HG02642 (cell line): ENCODE results near the gene GLOD4.
"Not testable (repeated sequence)": the region's sequence is repeated elsewhere in the genome, so short reads cannot be mapped to it uniquely, and the experiment has no call there.

Experiments
- ATAC-seq: cut with Tn5 transposase; IDR thresholded peaks from one replicate; pipeline ENCODE4 v1.9.1; 2021; ENCODE audit warnings: mild to moderate bottlenecking; ENCODE audit not compliant: unreplicated experiment, poor library complexity

GLOD4 gene

DNA sequence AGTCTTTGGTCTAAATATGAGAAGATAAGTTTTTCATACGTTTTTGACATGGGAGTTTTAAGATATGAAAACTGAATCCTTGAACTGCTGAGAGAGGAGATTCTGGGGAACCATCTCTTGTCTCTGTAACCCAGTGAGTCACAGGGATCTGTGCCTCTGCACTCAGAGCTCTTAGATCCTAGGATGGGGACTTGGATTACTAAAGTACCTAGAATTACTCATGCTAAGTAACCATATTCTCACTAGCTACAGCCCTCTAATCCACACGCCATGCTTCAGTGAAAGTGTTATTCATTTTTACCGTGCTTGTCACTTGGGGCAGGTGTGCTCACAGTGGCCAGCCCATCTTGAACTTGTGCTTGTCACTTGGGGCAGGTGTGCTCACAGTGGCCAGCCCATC is 2.1 kb upstream of the GLOD4 start:
- no peak for ATAC-seq

DNA sequence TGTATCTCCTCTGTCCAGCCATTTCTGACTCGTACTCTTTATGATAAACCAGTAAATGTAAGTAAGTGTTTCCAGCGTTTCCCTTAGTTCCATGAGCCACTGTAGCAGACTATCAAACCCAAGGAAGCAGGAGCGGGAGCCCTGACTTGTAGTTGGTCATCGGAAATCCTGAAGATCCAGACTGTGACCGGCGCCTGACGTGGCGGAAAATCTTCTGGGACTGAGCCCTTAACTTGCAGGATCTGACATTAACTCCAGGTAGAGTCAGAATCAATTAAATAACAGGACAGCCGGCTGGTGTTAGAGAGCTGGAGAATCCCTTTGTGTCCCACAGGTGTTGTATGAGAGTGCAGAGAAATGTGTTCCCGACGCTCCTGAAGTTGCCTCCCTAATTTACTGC is 4.0 kb downstream of the GLOD4 start:
- ATAC-seq, result no peak

DNA sequence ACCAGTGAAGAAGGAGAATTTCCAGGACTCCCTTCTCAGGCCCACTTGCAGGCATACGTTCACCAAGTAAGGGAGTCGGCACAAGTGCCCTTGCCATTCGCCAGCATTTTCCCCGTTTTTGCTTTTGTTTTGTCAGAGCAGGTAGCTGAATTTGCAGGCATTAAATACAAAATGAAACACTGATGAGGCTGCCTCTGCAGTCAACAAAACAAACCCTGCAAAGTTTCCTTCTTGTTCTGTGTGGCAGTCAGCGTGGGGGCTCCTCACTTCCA is 7.8 kb downstream of the GLOD4 start:
- no peak for ATAC-seq

DNA sequence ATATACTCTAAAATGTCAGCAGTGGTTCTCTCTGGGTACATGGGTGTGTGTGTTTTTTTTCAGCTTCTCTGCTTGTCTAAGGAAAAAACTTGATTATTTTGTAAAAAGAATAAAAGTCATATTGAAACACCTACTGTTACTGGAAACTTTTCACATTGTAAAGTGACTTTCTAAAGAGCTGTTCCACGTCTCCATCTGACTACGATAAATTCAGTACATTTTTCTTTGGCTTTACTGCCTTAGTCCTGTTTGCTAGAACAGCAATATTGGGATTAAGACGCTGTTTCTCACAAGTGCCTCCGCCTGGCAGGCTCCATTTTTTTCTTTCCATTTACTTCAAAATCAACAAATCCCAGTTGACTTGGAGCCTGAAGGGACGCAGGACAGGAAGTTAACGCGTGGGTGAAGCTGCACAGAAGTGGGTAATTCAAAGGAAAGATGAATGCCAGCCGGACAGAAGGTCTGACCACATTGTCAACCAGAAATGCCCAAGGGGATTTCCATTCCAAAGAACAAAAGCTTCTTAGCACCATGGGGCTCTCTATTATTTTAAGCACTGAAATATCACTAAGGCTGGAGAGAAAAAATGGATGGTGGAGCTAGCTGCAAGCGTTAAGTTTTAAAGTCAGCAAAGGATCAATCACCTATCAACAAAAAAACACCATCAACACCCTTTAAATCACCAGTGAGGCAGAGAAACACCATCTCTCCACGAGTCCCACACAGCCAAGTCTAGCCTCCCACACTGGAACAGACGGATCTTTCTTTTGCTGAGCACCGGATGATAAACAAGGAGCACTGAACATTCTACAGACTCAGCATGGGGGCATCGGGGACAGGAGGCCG is 8.4 kb downstream of the GLOD4 start:
- no peak for ATAC-seq

DNA sequence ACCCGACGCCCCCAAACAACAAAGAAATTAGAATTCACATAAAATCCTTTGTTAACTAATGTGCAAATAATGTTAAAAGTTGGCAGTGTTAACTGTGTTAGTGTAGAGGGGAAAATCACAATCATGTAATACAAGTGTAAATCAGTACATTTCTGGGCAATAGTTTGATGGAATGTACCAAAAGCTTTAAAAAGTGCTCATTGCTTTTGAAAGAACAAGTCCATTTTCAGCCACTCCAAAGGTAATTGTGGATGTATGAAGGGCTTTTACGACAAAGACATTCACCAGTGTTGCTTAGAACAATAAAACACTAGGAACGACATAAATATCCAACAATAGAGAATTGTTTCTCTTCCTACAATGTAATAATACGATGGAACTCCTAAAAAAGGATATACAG is 9.1 kb downstream of the GLOD4 start:
- ATAC-seq, result no peak

DNA sequence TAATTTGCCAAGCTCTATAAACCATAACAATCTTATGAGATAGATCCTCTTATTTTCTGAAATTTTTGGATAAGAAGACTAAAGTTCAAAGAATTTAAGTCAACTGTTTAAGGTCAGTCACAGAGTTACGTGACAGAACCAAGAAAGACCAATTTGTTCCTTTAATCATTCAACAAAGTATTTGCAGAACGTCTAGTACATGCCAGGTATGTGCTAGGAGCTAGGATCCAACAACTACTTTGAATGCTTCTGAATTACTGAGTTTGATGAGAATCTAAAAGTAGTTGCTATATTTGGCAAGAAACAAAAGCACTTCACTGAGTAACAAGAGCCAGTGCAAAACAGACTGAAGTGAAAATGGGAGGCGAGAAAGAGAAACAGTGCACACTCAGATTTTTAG is 15.0 kb downstream of the GLOD4 start:
- ATAC-seq, result no peak

DNA sequence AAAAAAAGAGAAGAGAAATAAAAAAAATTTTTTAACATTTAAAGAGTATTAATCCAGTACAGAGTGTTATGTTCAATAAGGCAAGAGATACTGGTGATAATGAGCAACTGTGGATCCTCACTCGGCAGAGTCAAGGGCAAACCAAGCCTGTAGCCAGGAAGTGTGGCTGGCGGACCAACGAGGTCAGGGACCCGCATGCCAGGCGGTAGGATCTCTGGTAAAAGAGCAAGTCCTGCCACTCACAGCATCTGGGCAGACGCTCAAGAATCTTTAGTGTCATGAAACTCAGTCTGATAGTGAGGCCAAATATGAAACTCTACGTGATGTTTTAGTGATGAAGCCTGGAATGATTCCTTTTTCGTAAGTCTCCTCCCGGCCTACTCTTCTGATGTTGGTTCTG is 21.7 kb downstream of the GLOD4 start:
- no peak for ATAC-seq

DNA sequence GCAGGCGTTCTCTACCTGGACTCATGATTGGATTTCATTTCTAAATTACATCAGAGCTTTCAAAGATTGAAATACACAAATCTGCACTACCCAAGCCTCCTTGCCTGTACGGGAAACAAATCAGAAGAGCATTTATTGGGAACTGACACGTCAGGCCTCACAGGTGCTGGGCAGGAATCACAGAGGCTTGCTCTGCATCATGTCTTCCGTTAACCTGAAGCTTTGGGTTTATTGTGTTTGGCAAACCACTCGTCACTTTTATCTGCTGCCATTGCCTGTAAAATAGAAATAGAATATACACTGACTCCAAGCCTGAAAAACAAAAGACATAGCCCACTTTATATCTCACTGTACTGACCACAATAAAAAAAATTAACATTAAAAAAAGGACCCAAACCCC is 22.1 kb downstream of the GLOD4 start:
- no peak for ATAC-seq

DNA sequence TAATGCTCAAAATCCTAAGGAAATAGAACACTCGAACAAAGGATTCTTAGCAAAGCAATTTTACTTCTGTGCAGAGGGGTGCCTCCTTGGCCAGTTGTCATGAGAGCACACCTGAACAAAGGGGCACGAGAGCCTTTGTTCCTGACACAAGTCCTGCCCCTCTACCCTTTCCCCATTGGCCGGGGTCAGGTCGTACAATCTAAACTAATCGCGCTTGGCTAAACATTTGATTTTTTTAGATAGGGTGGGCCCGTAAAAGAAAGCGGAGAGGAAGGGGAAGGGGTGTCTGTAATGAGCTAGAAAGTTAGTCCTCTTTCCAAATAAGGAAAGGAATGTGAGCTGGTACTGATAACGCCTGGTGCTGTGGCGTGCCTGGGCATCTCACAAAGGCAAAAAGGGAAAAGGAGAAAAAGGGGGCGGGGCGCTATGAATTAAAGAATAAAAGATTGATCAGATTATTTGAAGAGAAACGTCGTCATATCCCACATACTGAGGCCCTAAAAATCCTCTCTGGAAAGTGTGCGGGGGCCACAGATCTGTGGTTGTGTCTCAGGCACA is 26.0 kb downstream of the GLOD4 start:
- not testable (repeated sequence) for ATAC-seq

DNA sequence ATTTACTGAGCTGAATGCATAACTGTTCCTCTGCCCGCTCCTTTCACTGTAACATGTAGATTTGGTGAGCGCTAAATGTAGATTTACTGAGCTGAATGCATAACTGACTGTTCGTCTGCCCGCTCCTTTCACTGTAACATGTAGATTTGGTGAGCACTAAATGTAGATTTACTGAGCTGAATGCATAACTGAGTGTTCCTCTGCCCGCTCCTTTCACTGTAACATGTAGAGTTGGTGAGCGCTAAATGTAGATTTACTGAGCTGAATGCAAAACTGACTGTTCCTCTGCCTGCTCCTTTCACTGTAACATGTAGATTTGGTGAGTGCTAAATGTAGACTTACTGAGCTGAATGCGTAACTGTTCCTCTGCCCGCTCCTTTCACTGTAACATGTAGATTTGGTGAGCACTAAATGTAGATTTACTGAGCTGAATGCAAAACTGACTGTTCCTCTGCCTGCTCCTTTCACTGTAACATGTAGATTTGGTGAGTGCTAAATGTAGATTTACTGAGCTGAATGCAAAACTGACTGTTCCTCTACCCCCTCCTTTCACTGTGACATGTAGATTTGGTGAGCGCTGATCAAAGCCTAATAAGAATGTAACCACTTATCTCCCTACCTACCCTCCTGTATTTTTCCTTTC is 26.6 kb downstream of the GLOD4 start:
- ATAC-seq, result not testable (repeated sequence)

DNA sequence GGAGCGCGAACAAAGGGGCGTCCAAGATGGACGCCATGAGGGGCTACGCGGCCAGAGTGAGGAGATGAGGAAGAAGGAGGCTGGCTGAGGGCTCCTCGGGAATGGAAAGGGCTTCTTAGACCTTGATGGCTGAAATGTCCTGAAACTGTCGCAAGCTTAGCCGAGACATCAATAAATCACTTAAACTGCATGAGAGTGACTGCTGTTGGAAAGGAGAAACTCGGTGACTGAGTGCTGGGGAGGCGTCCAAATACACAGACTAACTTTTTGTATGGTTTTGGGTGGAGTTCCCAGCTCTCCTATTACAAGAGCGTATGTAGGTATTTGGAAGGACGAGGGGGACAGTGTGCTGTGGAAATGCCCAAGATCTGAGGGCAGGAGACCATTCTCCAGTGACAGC is 28.7 kb downstream of the GLOD4 start:
- ATAC-seq, result no peak

DNA sequence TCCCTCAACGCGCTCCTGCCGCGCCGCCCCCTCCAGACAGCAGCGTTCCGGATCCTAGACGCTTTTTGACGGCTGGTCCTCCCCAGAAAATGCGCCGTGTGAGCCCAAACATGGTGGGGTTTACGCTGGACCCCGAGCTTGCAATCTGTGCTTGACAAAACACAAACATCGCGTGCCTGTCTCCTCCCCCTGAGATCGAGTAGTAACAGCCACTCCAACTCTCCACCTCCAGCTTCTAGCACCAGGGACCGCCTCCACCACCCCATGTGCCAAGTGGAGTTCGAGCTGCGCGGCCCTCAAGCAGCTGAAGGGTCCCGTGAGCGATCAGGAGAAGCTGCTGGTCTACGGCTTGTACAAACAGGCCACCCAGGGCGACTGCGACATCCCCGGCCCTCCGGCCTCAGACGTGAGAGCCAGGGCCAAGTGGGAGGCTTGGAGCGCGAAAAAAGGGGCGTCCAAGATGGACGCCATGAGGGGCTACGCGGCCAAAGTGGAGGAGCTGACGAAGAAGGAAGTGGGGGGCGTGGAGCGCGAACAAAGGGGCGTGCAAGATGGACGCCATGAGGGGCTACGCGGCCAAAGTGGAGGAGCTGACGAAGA is 29.4 kb downstream of the GLOD4 start:
- ATAC-seq, result peak; percentile 12

DNA sequence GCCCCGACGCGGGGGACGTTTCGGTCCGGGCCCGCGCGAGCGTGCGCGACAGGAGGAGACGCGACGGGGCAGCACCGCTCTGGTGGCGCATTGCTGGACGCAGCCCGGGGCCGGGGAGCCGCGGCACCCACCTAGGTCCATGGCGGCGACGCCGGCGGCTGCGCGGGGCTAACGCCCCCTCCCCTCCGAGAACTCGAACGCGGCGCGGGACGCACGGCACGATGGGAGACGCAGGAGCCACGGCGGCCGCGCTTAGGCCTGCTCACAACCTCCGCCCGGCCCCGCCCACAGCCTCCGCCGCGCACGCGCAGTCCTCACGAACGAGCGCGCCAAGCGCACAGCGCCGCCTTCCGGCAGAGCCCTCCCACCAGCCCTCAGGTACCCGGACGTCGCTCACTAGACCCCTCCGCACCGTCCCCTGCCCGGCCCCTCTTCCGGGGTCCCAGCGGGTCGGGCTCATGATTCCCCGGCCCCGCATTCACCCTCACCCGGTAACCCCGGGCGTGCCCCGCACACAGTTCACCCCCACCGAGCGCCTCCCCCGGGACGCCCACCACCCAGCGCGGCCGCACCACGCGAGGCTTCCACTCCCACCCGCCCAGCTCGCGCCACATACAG is 30.0 kb downstream of the GLOD4 start, which contains the start of gene GEMIN4:
GEMIN4 (minus strand) TSS at position 263 of the 618 bp plus-strand sequence; CDS start at position 141, 122 bp downstream.
- ATAC-seq, result peak; percentile 87

DNA sequence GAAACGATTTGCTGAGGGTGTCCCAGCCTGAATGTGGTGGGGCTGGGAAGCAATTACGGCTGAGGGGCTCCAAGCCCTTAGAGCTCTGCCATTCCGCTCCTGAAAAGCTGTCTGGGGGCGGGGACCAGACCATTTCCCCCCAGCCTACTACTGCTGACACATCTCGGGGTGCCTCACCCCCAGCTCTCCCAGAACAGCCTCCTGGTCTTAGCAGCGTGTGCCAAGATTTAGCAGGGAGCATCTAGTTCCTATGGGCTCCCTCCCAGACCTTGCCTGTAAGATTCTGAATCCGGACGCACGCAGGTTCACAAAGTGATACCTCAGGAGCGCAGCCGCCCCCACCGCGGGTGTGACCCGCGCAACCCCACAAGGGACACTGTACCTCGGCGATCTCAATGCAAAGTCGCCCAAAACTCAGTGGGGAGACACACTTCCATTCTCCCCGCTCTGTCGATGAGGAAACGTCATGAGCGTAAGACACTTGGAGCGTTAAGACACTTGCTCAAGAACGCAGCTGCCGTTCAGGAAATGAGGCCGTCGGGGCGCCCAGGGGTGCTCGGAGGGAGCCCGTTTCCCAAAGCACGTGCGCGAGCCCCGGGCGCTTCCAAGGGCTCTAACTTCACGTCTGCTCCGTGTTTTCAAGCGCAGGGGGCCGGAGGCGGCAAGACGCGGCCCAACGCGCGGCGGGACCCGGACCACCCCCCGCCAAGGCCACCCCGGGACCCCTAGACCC is 30.6 kb downstream of the GLOD4 start:
- ATAC-seq, result peak; percentile 37

DNA sequence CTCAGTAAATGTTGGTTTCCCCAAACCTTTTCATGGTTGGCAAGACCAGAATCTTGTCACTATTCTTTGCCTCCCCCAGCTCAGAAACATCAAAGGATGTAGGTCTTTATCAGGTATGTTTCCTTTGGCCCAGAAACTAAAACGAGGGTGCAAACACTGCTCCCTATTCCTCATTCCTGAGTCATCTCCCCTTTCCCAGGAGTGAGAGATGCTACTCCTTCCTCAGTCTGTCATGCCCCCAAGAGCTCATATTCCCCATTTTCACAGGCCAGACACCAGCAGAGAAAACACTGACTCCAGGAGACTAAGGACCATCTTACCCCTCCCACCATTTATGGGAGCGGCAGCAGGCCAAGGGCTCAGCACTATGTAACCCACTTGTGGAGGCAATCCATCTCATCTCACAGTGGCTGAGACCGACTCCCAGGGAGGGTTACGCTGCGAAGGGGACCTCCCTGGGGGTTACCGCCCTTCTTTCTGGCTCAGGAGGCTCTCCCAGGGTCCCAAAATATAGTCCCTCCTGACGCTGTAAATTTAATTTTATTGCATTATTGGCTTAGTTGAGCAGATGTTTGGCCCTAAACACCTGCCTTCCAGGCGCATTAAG is 31.5 kb downstream of the GLOD4 start:
- no peak for ATAC-seq

DNA sequence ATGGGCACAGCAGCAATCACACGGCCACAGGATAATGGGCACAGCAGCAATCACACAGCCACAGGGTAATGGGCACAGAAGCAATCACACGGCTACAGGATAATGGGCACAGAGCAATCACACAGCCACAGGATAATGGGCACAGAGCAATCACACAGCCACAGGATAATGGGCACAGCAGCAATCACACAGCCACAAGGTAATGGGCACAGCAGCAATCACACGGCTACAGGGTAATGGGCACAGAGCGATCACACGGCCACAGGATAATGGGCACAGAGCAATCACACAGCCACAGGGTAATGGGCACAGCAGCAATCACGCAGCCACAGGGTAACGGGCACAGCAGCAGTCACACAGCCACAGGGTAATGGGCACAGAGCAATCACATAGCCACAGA is 32.7 kb downstream of the GLOD4 start:
- not testable (repeated sequence) for ATAC-seq

DNA sequence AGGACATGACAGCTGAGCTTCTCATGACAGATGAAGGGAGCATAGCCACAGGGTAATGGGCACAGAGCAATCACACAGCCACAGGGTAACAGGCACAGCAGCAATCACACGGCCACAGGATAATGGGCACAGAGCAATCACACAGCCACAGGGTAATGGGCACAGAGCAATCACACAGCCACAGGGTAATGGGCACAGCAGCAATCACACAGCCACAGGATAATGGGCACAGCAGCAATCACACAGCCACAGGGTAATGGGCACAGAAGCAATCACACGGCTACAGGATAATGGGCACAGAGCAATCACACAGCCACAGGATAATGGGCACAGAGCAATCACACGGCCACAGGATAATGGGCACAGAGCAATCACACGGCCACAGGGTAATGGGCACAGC is 33.5 kb downstream of the GLOD4 start:
- ATAC-seq, result not testable (repeated sequence)

DNA sequence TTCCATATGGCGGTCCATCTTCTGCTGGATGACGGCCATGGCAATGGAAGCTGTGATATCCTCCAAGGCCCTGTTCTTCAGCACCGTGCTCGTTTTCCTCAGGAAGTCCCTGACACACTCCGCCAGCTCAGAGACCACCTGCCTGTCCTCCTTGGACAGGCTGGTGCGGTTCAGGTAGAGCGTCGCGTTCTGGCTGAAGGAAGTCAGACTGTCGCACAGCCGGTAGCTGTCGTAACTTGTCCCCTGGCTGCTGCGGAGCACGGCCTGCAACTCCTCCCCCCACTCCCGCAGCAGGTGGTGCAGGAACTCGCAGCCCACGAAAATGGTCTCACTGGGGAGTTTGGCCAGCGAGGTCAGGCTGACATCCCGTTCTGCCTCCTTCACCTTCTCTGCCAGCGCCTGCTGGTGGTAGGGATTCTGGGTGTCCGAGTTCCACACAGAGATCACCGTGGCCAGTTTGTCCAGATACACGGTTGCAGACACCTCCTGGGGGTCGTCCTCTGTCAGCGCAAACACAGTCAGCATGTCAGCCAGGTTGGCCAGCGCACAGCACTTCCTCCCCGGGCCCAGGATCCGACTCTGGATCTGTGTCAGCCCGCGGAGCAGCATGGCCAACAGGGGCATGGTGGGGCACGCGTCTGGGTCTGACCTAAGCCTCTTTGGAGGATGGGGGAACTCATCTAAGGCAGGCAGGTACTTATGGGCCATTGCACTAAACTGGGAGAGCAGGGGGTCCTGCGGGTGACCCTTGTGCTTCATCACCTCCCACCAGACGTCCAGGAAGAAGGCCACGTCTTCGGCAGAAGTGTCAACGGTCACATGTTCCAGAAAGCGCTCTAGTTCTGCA is 35.1 kb downstream of the GLOD4 start:
- no peak for ATAC-seq

DNA sequence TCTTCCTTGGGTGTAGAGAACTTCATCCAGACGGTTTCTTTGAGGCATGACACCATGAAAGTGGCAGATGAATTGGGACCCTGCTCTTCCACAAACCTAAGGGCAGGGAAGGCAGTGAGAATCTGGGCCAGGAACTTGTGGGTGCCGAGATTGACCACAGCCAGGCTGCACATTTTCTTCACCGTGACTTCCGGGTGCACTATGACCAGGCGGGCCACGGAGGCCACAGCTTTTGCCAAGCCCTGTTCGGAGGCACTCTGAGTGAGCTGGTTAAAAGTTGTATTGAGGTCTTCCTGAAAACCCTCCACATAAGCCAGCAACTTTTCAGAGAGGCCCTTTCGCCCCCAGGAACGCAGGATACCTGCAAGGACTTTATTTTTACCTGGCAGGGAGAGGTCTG is 35.9 kb downstream of the GLOD4 start:
- ATAC-seq, result no peak
